ENCODE results near the gene MED16.
"Not testable (repeated sequence)": the region's sequence is repeated elsewhere in the genome, so short reads cannot be mapped to it uniquely, and the experiment has no call there.

Gene MED16

DNA sequence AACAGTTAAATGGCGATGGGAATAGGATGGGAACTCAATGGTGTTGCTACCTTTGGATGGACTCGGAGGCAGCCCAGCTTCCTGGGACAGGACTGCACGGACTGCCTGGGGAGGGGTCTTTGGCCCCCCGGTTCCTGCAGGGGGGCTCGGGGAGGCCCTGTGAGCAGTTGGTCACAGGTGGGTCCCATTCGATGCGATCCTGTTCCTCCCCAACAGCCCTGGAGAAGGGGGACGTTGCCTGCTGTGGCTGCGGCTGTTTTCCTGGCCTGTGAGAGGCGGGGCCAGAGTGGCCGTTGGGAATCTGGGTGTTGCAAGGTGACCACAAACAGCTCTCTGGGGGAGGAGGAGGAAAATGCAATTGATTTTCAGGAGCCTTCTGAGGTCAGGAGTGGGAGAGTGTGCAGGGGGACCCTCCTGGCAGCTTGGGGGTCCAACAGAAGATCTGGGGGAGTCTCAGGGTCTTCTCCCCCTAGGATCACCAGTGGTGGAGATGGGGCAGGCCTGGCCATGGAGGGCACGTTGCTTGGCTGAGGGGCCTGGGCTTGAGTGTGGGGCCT is 69.3 kb downstream of the MED16 start:
- no peak for DNase-seq

- no peak for DNase-seq
These were observed 71.0 kb downstream of the MED16 start, which contains the start of gene PLPPR3 for GRCh38 chr19:821825-822503. Gene PLPPR3 (minus strand): TSS chr19:821955. CDS start chr19:821559, 396 bp downstream.

DNA sequence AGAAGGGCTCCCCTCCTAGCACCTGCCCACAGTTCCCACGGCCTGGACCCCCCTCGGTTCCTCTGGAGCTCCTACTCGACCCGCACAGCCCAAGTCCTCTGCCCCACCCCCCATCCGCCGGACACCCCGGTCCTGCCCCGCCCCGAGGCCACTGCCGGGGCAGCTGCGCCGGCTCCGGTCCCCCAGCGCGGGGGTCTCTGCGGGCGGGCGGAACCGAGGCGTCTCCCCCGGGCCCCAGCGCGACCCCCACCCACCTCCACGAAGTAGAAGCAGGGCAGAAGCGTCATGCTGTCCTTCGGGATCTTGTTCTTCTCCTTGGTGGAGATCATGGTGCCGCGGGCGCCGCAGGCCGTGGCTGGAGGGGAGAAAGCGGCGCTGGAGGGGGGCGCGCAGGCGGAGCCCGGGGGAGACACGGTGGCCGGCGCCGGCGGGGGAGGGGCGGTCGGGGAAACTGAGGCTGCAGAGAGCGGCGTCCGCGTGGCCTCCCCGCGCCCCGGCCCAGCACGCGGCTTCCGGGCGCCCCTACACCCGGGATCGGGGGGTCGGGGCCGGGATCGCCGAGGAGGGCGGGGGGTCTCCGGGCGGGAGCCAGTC is 71.7 kb downstream of the MED16 start:
- no peak for DNase-seq

DNA sequence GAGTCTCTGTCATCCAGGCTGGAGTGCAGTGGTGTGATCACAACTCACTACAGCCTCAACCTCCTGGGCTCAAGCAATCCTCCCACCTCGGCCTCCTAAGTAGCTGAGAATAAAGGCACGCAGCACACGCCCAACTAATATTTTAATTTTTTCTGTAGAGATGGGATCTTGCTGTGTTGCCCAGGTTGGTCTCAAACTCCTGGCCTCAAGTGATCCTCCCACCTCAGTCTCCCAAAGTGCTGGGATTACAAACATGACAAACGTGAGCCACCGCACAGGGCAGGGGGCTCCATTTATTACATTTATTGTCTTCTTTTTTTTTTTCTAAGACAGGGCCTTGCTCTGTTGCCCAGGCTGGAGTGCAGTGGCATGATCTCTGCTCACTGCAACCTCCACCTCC is 72.8 kb downstream of the MED16 start:
- not testable (repeated sequence) for DNase-seq

All from T1000 (cell line).